Suprapubic skin (tissue), 4 donors: Measurements from ENCODE around the gene KLF12. TPM values are rescaled to one million over a fixed set of nuclear protein-coding genes. Genes with fewer than 3 reads are reported as not detected.

ENCODE experiments used
- DNase-seq, 2 donors: peaks; one replicate each; pipeline ENCODE4 v3.0.0-alpha.2; 2019; ENCODE audit warnings: low spot score in 2 of 2
- H3K27ac ChIP-seq: fragments of 200-600 bp; sonication (generic); one replicate; pipeline ENCODE4 v1.5.1; 2019
- H3K27me3 ChIP-seq: fragments of 200-600 bp; sonication (generic); one replicate; pipeline ENCODE4 v1.5.1; 2019
- H3K36me3 ChIP-seq: fragments of 200-600 bp; sonication (generic); one replicate; pipeline ENCODE4 v1.5.1; 2019
- H3K4me1 ChIP-seq: fragments of 200-600 bp; sonication (generic); one replicate; pipeline ENCODE4 v1.5.1; 2019
- H3K4me3 ChIP-seq: fragments of 200-600 bp; sonication (generic); one replicate; pipeline ENCODE4 v1.5.1; 2019; ENCODE audit warnings: mild to moderate bottlenecking
- H3K9me3 ChIP-seq: fragments of 200-600 bp; sonication (generic); one replicate; pipeline ENCODE4 v1.5.1; 2019
- CTCF ChIP-seq, 2 donors: fragments of 200-600 bp in 1 of 2; fragments of 450-650 bp in 1 of 2; sonication (generic) in 1 of 2; IDR thresholded peaks; one replicate each; pipeline ENCODE4 v1.5.1; 2016 to 2019; ENCODE audit warnings: antibody characterized with exemption in 2 of 2, mild to moderate bottlenecking in 1 of 2, moderate library complexity in 1 of 2
- EP300 ChIP-seq: sonication (generic); formaldehyde crosslinking; IDR thresholded peaks from one replicate; pipeline ENCODE4 v1.6.1; 2017; ENCODE audit warnings: antibody characterized with exemption
- POLR2A ChIP-seq, 2 donors: fragments of 450-650 bp; IDR thresholded peaks; one replicate each; pipeline ENCODE4 v1.6.1; 2017; ENCODE audit warnings: antibody characterized with exemption in 2 of 2, mild to moderate bottlenecking in 2 of 2, moderate library complexity in 2 of 2
- POLR2AphosphoS5 ChIP-seq, 3 donors: sonication (generic); formaldehyde crosslinking; IDR thresholded peaks; one replicate each; pipeline ENCODE4 v1.6.1; 2017; ENCODE audit warnings: antibody characterized with exemption in 3 of 3
- WGBS: methylation state at CpG from one replicate; pipeline ENCODE4 v1.1.5; 2018; 5-methylcytosine and 5-hydroxymethylcytosine counted together
- total RNA-seq, 4 donors: library from RNA; depleted of rRNA; stranded (reverse); fragments of >200 nt; gene quantifications; one replicate each; pipeline ENCODE4 v1.1.0, GENCODE V29; 2016

The KLF12 gene
- total RNA-seq, 4 donors from 2014 or later, result 1.9 to 4.6 (median 3.4) TPM

GRCh38 chr13:74148352-74148751, 14.1 kb upstream of the KLF12 start:
- Histone ChIP-seq H3K27ac (no peak overlapping the region), H3K9me3 (no peaks in the 10 kb centered on the region), H3K36me3 (no peaks in the 10 kb centered on the region), H3K27me3 (no peaks in the 10 kb centered on the region), H3K4me1 (no peaks in the 10 kb centered on the region), H3K4me3 (no peak overlapping the region)
- 85% methylated on average over 1 of the region's 1 CpG for WGBS
- DNase-seq, result no peak
- TF ChIP-seq CTCF (IDR thresholded peaks at IDR 0.05), result no peak

- no peak for TF ChIP-seq POLR2AphosphoS5 (IDR thresholded peaks at IDR 0.05)
- no peak for TF ChIP-seq CTCF (IDR thresholded peaks at IDR 0.05)
- TF ChIP-seq EP300, result no peak
- no peak for TF ChIP-seq POLR2A (IDR thresholded peaks at IDR 0.05)
- Histone ChIP-seq H3K9me3 (no peaks in the 10 kb centered on the region), H3K36me3 (no peaks in the 10 kb centered on the region), H3K27me3 (no peaks in the 10 kb centered on the region), H3K4me1 (no peaks in the 10 kb centered on the region), H3K27ac (no peak overlapping the region), H3K4me3 (no peak overlapping the region)
- no peak for DNase-seq
- 75% methylated on average over 2 of the region's 2 CpGs for WGBS
Measured at GRCh38 chr13:74145249-74145975, 11.2 kb upstream of the KLF12 start.

- H3K27ac ChIP-seq, result no peak overlapping the region
- H3K4me1 ChIP-seq, result no peaks in the 10 kb centered on the region
- no peak overlapping the region for H3K4me3 ChIP-seq
- no peak for DNase-seq
- TF ChIP-seq POLR2A (IDR thresholded peaks at IDR 0.05) (no peak), POLR2AphosphoS5 (IDR thresholded peaks at IDR 0.05) (no peak), CTCF (IDR thresholded peaks at IDR 0.05) (no peak), EP300 (no peak)
- no peaks in the 10 kb centered on the region for H3K9me3 ChIP-seq
- no peaks in the 10 kb centered on the region for H3K27me3 ChIP-seq
- WGBS, result 77% methylated on average over 3 of the region's 3 CpGs
- H3K36me3 ChIP-seq, result no peaks in the 10 kb centered on the region
Measured at GRCh38 chr13:74144269-74144668, 10.1 kb upstream of the KLF12 start.

- Histone ChIP-seq H3K4me1 (no peaks in the 10 kb centered on the region), H3K4me3 (no peak overlapping the region), H3K27me3 (no peaks in the 10 kb centered on the region), H3K27ac (no peak overlapping the region), H3K9me3 (no peaks in the 10 kb centered on the region), H3K36me3 (no peaks in the 10 kb centered on the region)
- no peak for TF ChIP-seq CTCF (IDR thresholded peaks at IDR 0.05)
- no peak for TF ChIP-seq EP300
- no peak for TF ChIP-seq POLR2AphosphoS5 (IDR thresholded peaks at IDR 0.05)
- TF ChIP-seq POLR2A (IDR thresholded peaks at IDR 0.05), result no peak
- 83% methylated on average over 1 of the region's 1 CpG for WGBS
- DNase-seq, result no peak
Measured at GRCh38 chr13:74142257-74142656, 8.1 kb upstream of the KLF12 start.

- 95% methylated on average over 3 of the region's 3 CpGs for WGBS
Measured at GRCh38 chr13:74138241-74138640, 4.0 kb upstream of the KLF12 start.

More at GRCh38 chr13:74138241-74138640, 4.0 kb upstream of the KLF12 start:
- TF ChIP-seq EP300 (no peak), CTCF (IDR thresholded peaks at IDR 0.05) (no peak), POLR2AphosphoS5 (IDR thresholded peaks at IDR 0.05) (no peak), POLR2A (IDR thresholded peaks at IDR 0.05) (no peak)
- Histone ChIP-seq H3K27me3 (no peaks in the 10 kb centered on the region), H3K9me3 (no peaks in the 10 kb centered on the region), H3K27ac (no peak overlapping the region), H3K36me3 (no peaks in the 10 kb centered on the region), H3K4me1 (peaks cover 11% of the 10 kb centered on the region), H3K4me3 (no peak overlapping the region)
- no peak for DNase-seq
